Panc1 (cell line): ENCODE measurements around the gene MCM6. TPM values are rescaled to one million over a fixed set of nuclear protein-coding genes. Genes with fewer than 3 reads are reported as not detected.

Source experiments
- ATAC-seq: fragments of 200-7000 bp; cut with Tn5 transposase; 2 replicates; pipeline ENCODE4 v1.9.1; 2020; ENCODE audit warnings: mild to moderate bottlenecking, moderate library complexity
- BruUV-seq: library from RNA; stranded (reverse); fragments of 400-500 nt; replicated peaks from 2 replicates; lab custom pipeline; 2021; lab: Mats Ljungman, UMichigan
- CTCF ChIA-PET: fragments of 300-600 bp; sonication (Branson Sonifier 250); formaldehyde crosslinking; loops from one replicate; lab custom pipeline; 2022; ENCODE audit warnings: antibody characterized with exemption; lab: Charles Lee
- POLR2A ChIA-PET: fragments of 300-600 bp; sonication (Branson Sonifier 250); formaldehyde crosslinking; loops from one replicate; lab custom pipeline; 2022; ENCODE audit warnings: antibody characterized with exemption; lab: Charles Lee
- DNase-seq: peaks from one replicate; pipeline ENCODE4 v3.0.0-alpha.2; 2010; ENCODE audit warnings: low read depth, low spot score
- H3K27ac ChIP-seq: 2 replicates; pipeline ENCODE4 v1.5.1; 2011; ENCODE audit warnings: mild to moderate bottlenecking, low read length, inconsistent platforms
- H3K27me3 ChIP-seq: fragments of 200-500 bp; sonication (Bioruptor generic); 2 replicates; pipeline ENCODE4 v1.6.0; 2014; ENCODE audit warnings: low read length, inconsistent platforms; ENCODE audit not compliant: control insufficient read depth, insufficient read depth
- H3K36me3 ChIP-seq: fragments of 200-500 bp; sonication (Bioruptor generic); 2 replicates; pipeline ENCODE4 v1.5.1; 2014; ENCODE audit warnings: inconsistent platforms, mild to moderate bottlenecking, low read length, moderate library complexity; ENCODE audit not compliant: control insufficient read depth, insufficient read depth
- H3K4me1 ChIP-seq: 2 replicates; pipeline ENCODE4 v1.5.1; 2011; ENCODE audit warnings: inconsistent platforms, mild to moderate bottlenecking, low read length, moderate library complexity; ENCODE audit not compliant: control insufficient read depth, insufficient read depth
- H3K4me3 ChIP-seq, 2 experiments: 2 replicates each; pipeline ENCODE4 v1.5.1; 2011 to 2012; ENCODE audit warnings: low read depth in 2 of 2, low read length in 2 of 2, mild to moderate bottlenecking in 2 of 2, inconsistent platforms in 1 of 2, moderate library complexity in 1 of 2
- H3K9me3 ChIP-seq: fragments of 200-500 bp; sonication (Bioruptor generic); 2 replicates; pipeline ENCODE4 v1.5.1; 2014; ENCODE audit warnings: low read depth, mild to moderate bottlenecking, inconsistent platforms, low read length, moderate library complexity; ENCODE audit not compliant: control insufficient read depth, insufficient read depth
- CTCF ChIP-seq: fragments of 450-650 bp; IDR thresholded peaks from 2 replicates; pipeline ENCODE4 v1.5.1; 2017; ENCODE audit warnings: mild to moderate bottlenecking
- POLR2AphosphoS5 ChIP-seq: IDR thresholded peaks from 2 replicates; pipeline ENCODE4 v1.6.1; 2012; ENCODE audit warnings: mild to moderate bottlenecking, low read depth, low read length, moderate library complexity
- REST ChIP-seq, 2 experiments: IDR thresholded peaks; 2 replicates each; pipeline ENCODE4 v1.6.1; 2011 to 2012; ENCODE audit warnings: low read depth in 2 of 2, control low read depth in 1 of 2, low read length in 1 of 2, mild to moderate bottlenecking in 1 of 2, moderate library complexity in 1 of 2; ENCODE audit not compliant: insufficient read depth in 1 of 2
- SIN3A ChIP-seq: IDR thresholded peaks from 2 replicates; pipeline ENCODE4 v1.6.1; 2012; ENCODE audit warnings: low read depth, mild to moderate bottlenecking, low read length, moderate library complexity, borderline replicate concordance; ENCODE audit not compliant: insufficient read depth
- TCF7L2 ChIP-seq: IDR thresholded peaks from 2 replicates; pipeline ENCODE4 v1.6.1; 2011; ENCODE audit warnings: mild to moderate bottlenecking, low read depth, low read length, inconsistent platforms
- in situ Hi-C: cut with HindIII; loops from 2 replicates; pipeline ENCODE4 v1.10.0; 2016; ENCODE audit warnings: low sequenced_read_pairs, low pct_unique_long_range_greater_than_20kb
- intact Hi-C: fragments of 100-400 bp; cut with micrococcal nuclease; formaldehyde crosslinking; loops from one replicate; pipeline ENCODE4 v1.10.0; 2022; ENCODE audit not compliant: unreplicated experiment
- total RNA-seq: library from RNA; stranded (reverse); gene quantifications from one replicate; pipeline ENCODE4 v1.2.1, GENCODE V29; 2021; ENCODE audit not compliant: unreplicated experiment

Gene MCM6
- total RNA-seq, 1 experiment from 2014 or later = 54.3 TPM

DNA sequence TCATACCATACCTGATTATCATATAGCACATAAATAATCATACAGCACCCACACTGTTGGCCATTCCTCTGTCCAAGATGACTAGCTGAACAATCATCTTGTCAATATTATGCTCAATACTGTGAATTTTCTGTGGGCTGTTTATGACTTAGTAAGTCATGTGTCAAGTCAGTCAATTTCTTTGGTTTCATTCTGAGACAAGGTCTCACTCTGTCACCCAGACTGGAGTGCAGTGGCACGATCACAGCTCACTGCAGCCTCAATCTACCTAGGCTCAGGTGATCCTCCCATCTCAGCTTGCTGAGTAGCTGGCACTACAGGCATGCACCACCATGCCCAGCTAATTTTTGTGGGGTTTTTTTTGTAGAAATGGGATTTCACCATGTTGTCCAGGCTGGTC, 5.7 kb downstream of the MCM6 start:
- no peak for ATAC-seq
- CTCF ChIA-PET = no interaction called here
- no TSS peak for BruUV-seq
- no peak overlapping the region for H3K4me3 ChIP-seq
- intact Hi-C loops (no loop called here), in situ Hi-C loops (no loop called here)
- POLR2A ChIA-PET = no interaction called here
- no peak overlapping the region for H3K27ac ChIP-seq
- peaks cover 9% of the 10 kb centered on the region; the same call in 1 of the 2 replicates for H3K4me1 ChIP-seq
- no peaks in the 10 kb centered on the region for H3K9me3 ChIP-seq
- peaks cover 27% of the 10 kb centered on the region for H3K36me3 ChIP-seq
- H3K27me3 ChIP-seq = no peaks in the 10 kb centered on the region
- no peak for DNase-seq
- TF ChIP-seq POLR2AphosphoS5 (no peak), TCF7L2 (no peak), SIN3A (no peak), REST (IDR thresholded peaks at IDR 0.05; ENCODE audit: insufficient read depth in 1 of 2, low read depth in 2 of 2, low read length in 1 of 2) (no peak), CTCF (no peak)

DNA sequence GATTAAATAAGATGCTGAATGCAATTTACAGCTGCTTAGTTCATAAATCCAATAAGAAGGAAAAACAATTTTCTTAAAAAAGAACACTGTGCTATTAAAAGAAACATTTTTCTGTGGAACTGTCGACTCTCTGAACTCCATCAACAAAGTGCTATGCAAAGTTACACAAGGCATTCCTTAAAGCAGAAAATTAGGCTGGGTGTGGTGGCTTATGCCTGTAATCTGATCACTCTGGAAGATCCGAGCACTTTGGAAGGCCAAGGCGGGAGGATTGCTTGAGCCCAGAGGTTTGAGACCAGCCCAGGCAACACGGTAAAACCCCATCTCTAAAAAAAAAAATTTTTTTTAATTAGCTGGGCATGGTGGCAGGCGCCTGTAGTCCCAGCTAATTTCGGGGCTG, 13.0 kb downstream of the MCM6 start:
- Histone ChIP-seq H3K9me3 (no peaks in the 10 kb centered on the region), H3K4me3 (no peak overlapping the region), H3K36me3 (peaks cover 28% of the 10 kb centered on the region), H3K27me3 (no peaks in the 10 kb centered on the region), H3K4me1 (no peaks in the 10 kb centered on the region), H3K27ac (no peak overlapping the region)
- no peak for ATAC-seq
- in situ Hi-C loops = no loop called here
- ChIA-PET POLR2A (no interaction called here), CTCF (no interaction called here)
- TF ChIP-seq CTCF (no peak), POLR2AphosphoS5 (no peak), REST (IDR thresholded peaks at IDR 0.05; ENCODE audit: insufficient read depth in 1 of 2, low read depth in 2 of 2, low read length in 1 of 2) (no peak), TCF7L2 (no peak), SIN3A (no peak)
- BruUV-seq = no TSS peak
- intact Hi-C loops = no loop called here
- DNase-seq = no peak
